H1 (cell line): ENCODE data around the gene CPZ. TPM values are rescaled to one million over a fixed set of nuclear protein-coding genes. Genes with fewer than 3 reads are reported as not detected.

Experiments
- CTCF ChIA-PET: fragments of 300-600 bp; sonication (Branson Sonifier 250); formaldehyde crosslinking; loops from one replicate; lab custom pipeline; 2021; ENCODE audit not compliant: partially characterized antibody; lab: Charles Lee
- POLR2A ChIA-PET: fragments of 300-600 bp; sonication (Branson Sonifier 250); formaldehyde crosslinking; loops from one replicate; lab custom pipeline; 2021; ENCODE audit warnings: inconsistent platforms; ENCODE audit not compliant: partially characterized antibody; lab: Charles Lee
- DNase-seq, 2 experiments: peaks; one replicate each; pipeline versions ENCODE4 v3.0.0 to v3.0.0-alpha.2; 2010 to 2022; ENCODE audit warnings: low spot score in 2 of 2, low read depth in 1 of 2, mixed read lengths in 1 of 2
- FAIRE-seq: peaks from 2 replicates; lab custom pipeline; 2011; peaks lifted over from hg19 to GRCh38; lab: Jason Lieb, UNC
- H2AFZ ChIP-seq: 2 replicates; pipeline ENCODE4 v1.8.1; 2012; ENCODE audit warnings: low read length, inconsistent platforms
- H2AK5ac ChIP-seq: 2 replicates; pipeline ENCODE4 v1.6.1; 2013; ENCODE audit warnings: low read depth, low read length
- H2BK120ac ChIP-seq: replicated peaks from 2 replicates; pipeline ENCODE3; 2013; ENCODE audit warnings: low read depth, low read length, inconsistent platforms
- H2BK12ac ChIP-seq: 2 replicates; pipeline ENCODE4 v1.6.1; 2013; ENCODE audit warnings: low read depth, low read length
- H2BK15ac ChIP-seq: 2 replicates; pipeline ENCODE4 v1.6.1; 2013; ENCODE audit warnings: low read length
- H2BK20ac ChIP-seq: 2 replicates; pipeline ENCODE4 v1.6.1; 2013; ENCODE audit warnings: low read length
- H2BK5ac ChIP-seq: 2 replicates; pipeline ENCODE4 v1.6.1; 2013; ENCODE audit warnings: low read depth, low read length
- H3K14ac ChIP-seq: 2 replicates; pipeline ENCODE4 v1.6.1; 2013; ENCODE audit warnings: inconsistent platforms; ENCODE audit not compliant: insufficient read length
- H3K18ac ChIP-seq: 2 replicates; pipeline ENCODE4 v1.6.1; 2013; ENCODE audit warnings: low read length; ENCODE audit errors: extremely low read depth
- H3K23ac ChIP-seq: 2 replicates; pipeline ENCODE4 v1.6.1; 2013; ENCODE audit warnings: inconsistent platforms; ENCODE audit not compliant: insufficient read length
- H3K23me2 ChIP-seq: 2 replicates; pipeline ENCODE4 v1.6.1; 2013; ENCODE audit warnings: low read depth, low read length
- H3K27ac ChIP-seq: 2 replicates; pipeline ENCODE4 v1.6.1; 2011; ENCODE audit warnings: low read depth, low read length, inconsistent platforms
- H3K27me3 ChIP-seq, 4 experiments: replicated peaks in 1 of 4; 1 replicate in 1 of 4; 2 replicates in 3 of 4; pipeline versions ENCODE4 v1.6.1 to v1.8.1; 2011 to 2013; ENCODE audit warnings: low read length in 3 of 4, mild to moderate bottlenecking in 3 of 4, inconsistent platforms in 2 of 4, mixed read lengths in 2 of 4, moderate library complexity in 1 of 4; ENCODE audit not compliant: control insufficient read depth in 3 of 4, insufficient read depth in 3 of 4; ENCODE audit errors: extremely low read depth in 1 of 4
- H3K36me3 ChIP-seq, 4 experiments: 2 replicates each; pipeline versions ENCODE4 v1.6.1 to v1.8.1; 2011 to 2013; ENCODE audit warnings: mild to moderate bottlenecking in 4 of 4, low read length in 3 of 4, moderate library complexity in 2 of 4, control low read depth in 1 of 4, inconsistent platforms in 1 of 4; ENCODE audit not compliant: insufficient read depth in 4 of 4, control insufficient read depth in 2 of 4
- H3K4ac ChIP-seq: replicated peaks from 2 replicates; pipeline ENCODE3; 2013; ENCODE audit warnings: low read length, low read depth, mixed read lengths, inconsistent platforms; ENCODE audit not compliant: insufficient read length
- H3K4me1 ChIP-seq, 4 experiments: replicated peaks in 1 of 4; 1 replicate in 1 of 4; 2 replicates in 3 of 4; pipeline versions ENCODE4 v1.6.1 to v1.8.1; 2011 to 2013; ENCODE audit warnings: low read length in 3 of 4, inconsistent platforms in 2 of 4, mixed read lengths in 1 of 4; ENCODE audit not compliant: insufficient read depth in 4 of 4, control insufficient read depth in 3 of 4
- H3K4me2 ChIP-seq, 2 experiments: 2 replicates each; pipeline versions ENCODE4 v1.6.1 to v1.8.1; 2011 to 2013; ENCODE audit warnings: low read depth in 2 of 2, low read length in 2 of 2, control low read depth in 1 of 2, inconsistent platforms in 1 of 2, mild to moderate bottlenecking in 1 of 2; ENCODE audit not compliant: insufficient read depth in 1 of 2
- H3K4me3 ChIP-seq, 4 experiments: fragments of 200-600, 300-600 bp in 1 of 4; sonication (generic), shearing (Covaris generic), sonication (Bioruptor Twin) in 1 of 4; 2 replicates each; pipeline versions ENCODE4 v1.5.1 to v1.8.1; 2011 to 2016; ENCODE audit warnings: low read length in 4 of 4, low read depth in 3 of 4, control low read depth in 2 of 4, inconsistent platforms in 2 of 4, mild to moderate bottlenecking in 2 of 4, mixed read lengths in 1 of 4, moderate library complexity in 1 of 4; ENCODE audit not compliant: insufficient read depth in 2 of 4; ENCODE audit errors: extremely low read depth in 1 of 4
- H3K56ac ChIP-seq: replicated peaks from 2 replicates; pipeline ENCODE3; 2013; ENCODE audit warnings: low read depth, mild to moderate bottlenecking, mixed read lengths, low read length, inconsistent platforms; ENCODE audit not compliant: insufficient read length
- H3K79me1 ChIP-seq: 2 replicates; pipeline ENCODE4 v1.6.1; 2013; ENCODE audit warnings: low read depth, low read length, control low read depth
- H3K79me2 ChIP-seq, 2 experiments: 2 replicates each; pipeline versions ENCODE4 v1.6.1 to v1.8.1; 2012 to 2013; ENCODE audit warnings: low read length in 2 of 2, mild to moderate bottlenecking in 2 of 2, inconsistent platforms in 1 of 2; ENCODE audit not compliant: insufficient read depth in 2 of 2, control insufficient read depth in 1 of 2
- H3K9ac ChIP-seq, 4 experiments: replicated peaks in 1 of 4; 1 replicate in 1 of 4; 2 replicates in 3 of 4; pipeline versions ENCODE4 v1.6.1 to v1.8.1; 2011 to 2013; ENCODE audit warnings: low read depth in 3 of 4, low read length in 3 of 4, control low read depth in 2 of 4, mild to moderate bottlenecking in 2 of 4, moderate library complexity in 2 of 4, inconsistent platforms in 1 of 4; ENCODE audit errors: extremely low read depth in 1 of 4
- H3K9me3 ChIP-seq, 2 experiments: 2 replicates each; pipeline versions ENCODE4 v1.6.1 to v1.8.1; 2012 to 2013; ENCODE audit warnings: mild to moderate bottlenecking in 2 of 2, moderate library complexity in 2 of 2, control low read depth in 1 of 2, inconsistent platforms in 1 of 2, low read depth in 1 of 2, low read length in 1 of 2, mixed read lengths in 1 of 2; ENCODE audit not compliant: insufficient read depth in 2 of 2
- H4K20me1 ChIP-seq, 2 experiments: replicated peaks in 1 of 2; 2 replicates each; pipeline versions ENCODE3 to v1.8.1; 2011 to 2013; ENCODE audit warnings: inconsistent platforms in 2 of 2, low read length in 2 of 2, mild to moderate bottlenecking in 1 of 2; ENCODE audit not compliant: insufficient read depth in 2 of 2, control insufficient read depth in 1 of 2
- H4K5ac ChIP-seq: 2 replicates; pipeline ENCODE4 v1.6.1; 2013; ENCODE audit warnings: low read length, low read depth, mixed read lengths, inconsistent platforms; ENCODE audit not compliant: insufficient read length
- H4K8ac ChIP-seq: 2 replicates; pipeline ENCODE4 v1.8.0; 2013; ENCODE audit warnings: mild to moderate bottlenecking, moderate library complexity, low read length, inconsistent platforms; ENCODE audit not compliant: insufficient read depth; ENCODE audit errors: extremely low read depth
- H4K91ac ChIP-seq: replicated peaks from 2 replicates; pipeline ENCODE3; 2013; ENCODE audit warnings: low read length, mixed read lengths, inconsistent platforms; ENCODE audit not compliant: insufficient read length
- CBX5 ChIP-seq: fragments of 300-800, 300-1000 bp; sonication (generic); IDR thresholded peaks from 2 replicates; pipeline ENCODE4 v1.7.1; 2016; ENCODE audit warnings: antibody characterized with exemption, low read length, low read depth
- KDM4A ChIP-seq: IDR thresholded peaks from one replicate; pipeline ENCODE4 v1.7.1; 2012; ENCODE audit warnings: low read depth, mild to moderate bottlenecking, moderate library complexity, low read length, inconsistent platforms; ENCODE audit not compliant: severe bottlenecking
- POU5F1 ChIP-seq: IDR thresholded peaks from 2 replicates; pipeline ENCODE4 v1.6.1; 2011; ENCODE audit warnings: low read depth, mild to moderate bottlenecking, low read length, moderate library complexity
- SAP30 ChIP-seq: fragments of 300-600 bp; sonication (generic); IDR thresholded peaks from 2 replicates; pipeline ENCODE4 v1.7.1; 2012; ENCODE audit warnings: low read length, moderate library complexity, mild to moderate bottlenecking, inconsistent platforms; ENCODE audit not compliant: insufficient read depth, insufficient replicate concordance
- WGBS, 2 experiments: shearing (Covaris generic) in 1 of 2; methylation state at CpG; one replicate each; pipeline versions ENCODE4 v1.1.6 to v1.1.7; 2013 to 2015; ENCODE audit warnings: low lambda C conversion rate in 2 of 2, mixed read lengths in 2 of 2, inconsistent platforms in 1 of 2, low coverage in 1 of 2, missing lambda C conversion rate in 1 of 2; ENCODE audit not compliant: insufficient replicate concordance in 2 of 2, insufficient coverage in 1 of 2, insufficient read length in 1 of 2; ENCODE audit errors: extremely low coverage in 1 of 2, missing lambda C conversion rate in 1 of 2; 5-methylcytosine and 5-hydroxymethylcytosine counted together
- polyA plus RNA-seq, 7 experiments: library from polyadenylated mRNA; depleted of rRNA in 3 of 7; stranded (reverse) in 5 of 7; unstranded in 2 of 7; fragments of >200 nt in 5 of 7; fragments of 200-250 nt in 2 of 7; gene quantifications; 1 replicate in 5 of 7; 2 replicates in 1 of 7; 4 replicates in 1 of 7; pipeline versions ENCODE4 v1.2.1 to v1.2.3, GENCODE V29; 2011 to 2013; ENCODE audit warnings: missing spikeins in 2 of 7, mixed read lengths in 2 of 7
- total RNA-seq: library from RNA; stranded (reverse); fragmentation: NEBNext Ultra II Directional; extraction: Animal tissue kit (Norgen Biotek cat#: 25700); gene quantifications from 2 replicates; pipeline ENCODE4 v1.2.1, GENCODE V29; 2021
- TF ChIP-seq, protein P1 (sequence below): IDR thresholded peaks from 2 replicates; pipeline ENCODE4 v1.6.1; 2012; ENCODE audit warnings: inconsistent platforms

The CPZ gene
- total and polyA plus RNA-seq, 2 of the 8 experiments (the other 6 are each of a cell fraction or from before 2014, with no cell fraction given) = 28.8 to 40.7 TPM

DNA sequence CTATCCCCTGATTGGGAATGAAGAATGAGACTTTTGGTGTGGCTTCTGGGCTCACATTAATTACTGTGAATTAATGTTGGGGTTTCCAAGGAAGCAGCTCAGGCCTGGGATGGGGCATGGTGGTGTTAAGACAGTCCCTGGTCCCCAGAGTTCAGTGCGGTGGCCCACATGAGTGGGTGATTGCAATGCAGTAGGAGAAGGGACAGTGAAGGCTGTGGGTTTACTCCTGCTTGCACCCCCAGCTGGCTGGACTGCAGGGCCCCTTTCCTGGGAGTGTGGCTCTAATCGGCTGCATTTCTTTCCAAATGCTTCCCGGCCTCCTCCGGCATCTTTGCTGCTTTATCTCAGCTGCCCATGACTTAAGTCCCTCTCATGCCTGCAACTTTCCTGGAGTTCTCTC, 40.5 kb upstream of the CPZ start:
- TF ChIP-seq KDM4A (no peak), SAP30 (no peak), CBX5 (no peak), POU5F1 (no peak)
- TF ChIP-seq, protein P1, sequence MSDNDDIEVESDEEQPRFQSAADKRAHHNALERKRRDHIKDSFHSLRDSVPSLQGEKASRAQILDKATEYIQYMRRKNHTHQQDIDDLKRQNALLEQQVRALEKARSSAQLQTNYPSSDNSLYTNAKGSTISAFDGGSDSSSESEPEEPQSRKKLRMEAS = no peak
- TF ChIP-seq, all 59 proteins: peak for 0
- 87% methylated on average over 4 of the region's 4 CpGs; no CpG with 5 or more reads in 1 of the 2 experiments for WGBS, 2 experiments
- FAIRE-seq = no peak
- Histone ChIP-seq H3K23ac (no peak overlapping the region), H2BK120ac (no peak overlapping the region), H4K91ac (no peak overlapping the region), H3K27ac (no peak overlapping the region), H3K14ac (no peak overlapping the region), H2BK15ac (no peak overlapping the region), H2BK12ac (no peak overlapping the region; the same call in 1 of the 2 replicates), H4K8ac (no peak overlapping the region), H3K4me2 (no peak overlapping the region), H3K79me1 (no peaks in the 10 kb centered on the region), H3K9ac (no peak overlapping the region), H4K5ac (no peak overlapping the region), H3K4ac (no peak overlapping the region), H2AK5ac (no peak overlapping the region), H3K4me3 (no peak overlapping the region), H2AFZ (no peak overlapping the region), H3K18ac (no peak overlapping the region), H2BK20ac (no peak overlapping the region), H2BK5ac (no peak overlapping the region), H3K56ac (no peak overlapping the region), H3K23me2 (no peaks in the 10 kb centered on the region), H4K20me1 (no peaks in the 10 kb centered on the region), H3K27me3 (no peaks in the 10 kb centered on the region), H3K36me3 (no peaks in the 10 kb centered on the region), H3K4me1 (peaks cover 0 to 3% (median 1%) of the 10 kb centered on the region in 4 experiments; a peak in 4 of 7 replicates), H3K79me2 (no peaks in the 10 kb centered on the region), H3K9me3 (no peaks in the 10 kb centered on the region)
- POLR2A ChIA-PET = no interaction called here
- CTCF ChIA-PET = interaction anchor here (0.7 to 14.7 kb wide), 10 partner anchors 10 to 81 kb away, joined by 3 to 237 read pairs (median 4); partner anchors contain the start of gene CPZ
- DNase-seq = no peak
